Measurements from ENCODE around the gene MARCHF10. TPM values are rescaled to one million over a fixed set of nuclear protein-coding genes. Genes with fewer than 3 reads are reported as not detected.

The MARCHF10 gene
- total and polyA plus RNA-seq, 9 of the 15 experiments (the other 6 are each of a cell fraction or from before 2014, with no cell fraction given) = not detected

GRCh38 chr17:62823111-62823893 lies 15.2 kb upstream of the MARCHF10 start:
- no peak for DNase-seq (ENCODE audit: extremely low read depth in 1 of 4, low spot score in 3 of 4)
- Histone ChIP-seq H3K36me3 (ENCODE audit: control insufficient read depth, insufficient read depth, low read length) (no peaks in the 10 kb centered on the region), H2AFZ (ENCODE audit: low read depth, low read length) (no peak overlapping the region), H3K9me3 (replicated peaks; ENCODE audit: control insufficient read depth, insufficient read depth, low read depth, low read length) (no peaks in the 10 kb centered on the region), H3K79me2 (ENCODE audit: control insufficient read depth, insufficient read depth, low read length) (no peaks in the 10 kb centered on the region), H3K27ac (ENCODE audit: extremely low read depth, low read depth, low read length) (no peak overlapping the region), H3K4me3 (no peak overlapping the region), H3K27me3 (ENCODE audit: control insufficient read depth in 2 of 2, insufficient read depth in 2 of 2, low read length in 2 of 2) (peaks cover 33 to 45% of the 10 kb centered on the region in 2 experiments), H3K9ac (ENCODE audit: insufficient read depth in 1 of 2, low read depth in 2 of 2, low read length in 2 of 2) (no peak overlapping the region), H3K4me1 (replicated peaks in 1 of 2; ENCODE audit: control insufficient read depth in 2 of 2, insufficient read depth in 2 of 2, low read length in 2 of 2) (no peaks in the 10 kb centered on the region), H3K4me2 (ENCODE audit: insufficient read depth, low read length) (no peak overlapping the region), H4K20me1 (replicated peaks; ENCODE audit: control insufficient read depth, insufficient read depth, low read length) (no peaks in the 10 kb centered on the region; the same call in 1 of the 2 replicates), H3K9me1 (ENCODE audit: control insufficient read depth, insufficient read depth, low read length) (no peaks in the 10 kb centered on the region)
- ChIA-PET POLR2A (interaction anchor here (0.7 kb wide), 1 partner anchor 26 kb away, joined by 3 read pairs; no protein-coding TSS in a partner anchor), CTCF (ENCODE audit: low intra/inter-chr PET ratio) (no interaction called here)
- WGBS (ENCODE audit: insufficient coverage, low coverage, missing lambda C conversion rate) = 1% methylated on average over 8 of the region's 8 CpGs
- FAIRE-seq = no peak
- in situ Hi-C loops (cut with MboI) = no loop called here
- no TSS peak for BruUV-seq (replicated peaks)
- TF ChIP-seq PYGO2 (tag; IDR thresholded peaks at IDR 0.05) = no peak
- no peak for TF ChIP-seq POLR2B (IDR thresholded peaks at IDR 0.05; ENCODE audit: low read depth, partially characterized antibody)
- no peak for TF ChIP-seq TBL1XR1 (IDR thresholded peaks at IDR 0.05; ENCODE audit: low read length in 2 of 2)
- no peak for TF ChIP-seq HNRNPH1 (optimal IDR thresholded peaks at IDR 0.05; ENCODE audit: low read depth, low read length)
- TF ChIP-seq KAT2B (IDR thresholded peaks at IDR 0.05; ENCODE audit: low read depth, low read length) = no peak
- TF ChIP-seq TCFL5 (CRISPR knock-in tag; conservative IDR thresholded peaks at IDR 0.05) = no peak
- no peak for TF ChIP-seq OTX1 (CRISPR knock-in tag; IDR thresholded peaks at IDR 0.05)
- no peak for TF ChIP-seq GMEB1 (CRISPR knock-in tag; IDR thresholded peaks at IDR 0.05)
- TF ChIP-seq TEAD4 (IDR thresholded peaks at IDR 0.05; ENCODE audit: low read length) = no peak
- TF ChIP-seq TEAD4 (CRISPR knock-in tag; IDR thresholded peaks at IDR 0.05; ENCODE audit: borderline replicate concordance) = no peak
- no peak for TF ChIP-seq STAT5A (IDR thresholded peaks at IDR 0.05; ENCODE audit: borderline replicate concordance, low read length)
- TF ChIP-seq EGR1 (conservative IDR thresholded peaks at IDR 0.05) = no peak
- no peak for ATAC-seq
- intact Hi-C loops (cut with micrococcal nuclease) = no loop called here

All from K562 (cell line).